Spleen (tissue), 11 donors: ENCODE results near the gene TTC9. TPM values are rescaled to one million over a fixed set of nuclear protein-coding genes. Genes with fewer than 3 reads are reported as not detected.

Experiments used
- DNase-seq: peaks from one replicate; pipeline ENCODE4 v3.0.0-alpha.2; 2020
- H3K27ac ChIP-seq, 8 donors: fragments of 200-600 bp; sonication (generic) in 7 of 8; 1 replicate in 4 of 8; 2 replicates in 4 of 8; pipeline versions ENCODE4 v1.5.0 to v1.8.0; 2016 to 2021; ENCODE audit warnings: inconsistent platforms in 4 of 8, mild to moderate bottlenecking in 4 of 8, moderate library complexity in 1 of 8
- H3K27me3 ChIP-seq, 7 donors: fragments of 200-600 bp; sonication (generic) in 6 of 7; replicated peaks in 1 of 7; 1 replicate in 4 of 7; 2 replicates in 3 of 7; pipeline versions ENCODE4 v1.5.0 to v1.8.0; 2016 to 2021; ENCODE audit warnings: inconsistent platforms in 3 of 7, mild to moderate bottlenecking in 1 of 7
- H3K36me3 ChIP-seq, 6 donors: fragments of 200-600 bp; sonication (generic) in 5 of 6; 1 replicate in 4 of 6; 2 replicates in 2 of 6; pipeline versions ENCODE4 v1.5.0 to v1.8.0; 2016 to 2021; ENCODE audit warnings: inconsistent platforms in 2 of 6
- H3K4me1 ChIP-seq, 6 donors: fragments of 200-600 bp; sonication (generic) in 5 of 6; 1 replicate in 3 of 6; 2 replicates in 3 of 6; pipeline versions ENCODE4 v1.5.0 to v1.8.0; 2016 to 2021; ENCODE audit warnings: inconsistent platforms in 3 of 6
- H3K4me3 ChIP-seq, 8 donors: fragments of 200-600 bp; sonication (generic) in 7 of 8; 1 replicate in 4 of 8; 2 replicates in 4 of 8; pipeline versions ENCODE4 v1.5.0 to v1.8.0; 2016 to 2021; ENCODE audit warnings: inconsistent platforms in 4 of 8, mild to moderate bottlenecking in 4 of 8, moderate library complexity in 2 of 8
- H3K9me3 ChIP-seq, 8 donors: fragments of 200-600 bp; sonication (generic) in 7 of 8; 1 replicate in 4 of 8; 2 replicates in 4 of 8; pipeline versions ENCODE4 v1.5.0 to v1.8.0; 2016 to 2021; ENCODE audit warnings: inconsistent platforms in 4 of 8
- CTCF ChIP-seq, 11 experiments: fragments of 200-600 bp in 7 of 11; fragments of 450-650 bp in 4 of 11; sonication (generic) in 4 of 11; IDR thresholded peaks in 8 of 11; conservative IDR thresholded peaks in 3 of 11; 1 replicate in 7 of 11; 2 replicates in 4 of 11; pipeline versions ENCODE4 v1.4.0 to v1.8.0; 2016 to 2021; ENCODE audit warnings: antibody characterized with exemption in 11 of 11, inconsistent platforms in 4 of 11, mild to moderate bottlenecking in 1 of 11
- POLR2A ChIP-seq, 3 donors: fragments of 450-650 bp; IDR thresholded peaks; one replicate each; pipeline ENCODE4 v1.5.1; 2017; ENCODE audit warnings: antibody characterized with exemption in 3 of 3, mild to moderate bottlenecking in 1 of 3
- POLR2AphosphoS5 ChIP-seq, 3 donors: sonication (generic); formaldehyde crosslinking; IDR thresholded peaks; one replicate each; pipeline ENCODE4 v1.5.1; 2017; ENCODE audit warnings: antibody characterized with exemption in 3 of 3
- WGBS, 5 donors: extraction: QIAGEN DNeasy Blood & Tissue Kit in 3 of 5; methylation state at CpG; one replicate each; pipeline versions ENCODE4 v1.1.5 to v1.1.7; 2013 to 2018; 5-methylcytosine and 5-hydroxymethylcytosine counted together
- intact Hi-C: fragments of 100-400 bp; cut with DNase I; formaldehyde crosslinking; loops from one replicate; pipeline ENCODE4 v1.15.0; 2023; ENCODE audit warnings: low total_unique reads
- polyA plus RNA-seq, 3 donors: library from polyadenylated mRNA; stranded (reverse); fragments of 200-250 nt; gene quantifications; one replicate each; pipeline ENCODE4 v1.2.1, GENCODE V29; 2013
- total RNA-seq, 7 donors: library from RNA; depleted of rRNA in 3 of 7; stranded (reverse); fragments of >200 nt in 3 of 7; fragmentation: NEBNext Ultra II Directional in 4 of 7; extraction: Animal tissue kit (Norgen Biotek cat#: 25700) in 4 of 7; gene quantifications; one replicate each; pipeline versions ENCODE4 v1.1.0 to v1.2.1, GENCODE V29; 2016 to 2021
- donor health status: healthy with polysubstance abuse.
- donor health status: DM: no; HTN: no; CAD: no; lungs with moderate emphysema.
- donor health status: DM: no; HTN: no; CAD: no.
- donor health status: Bipolar disorder and iron deficiency.
- donor health status: healthy.
- donor health status: DM: no; HTN: no; CAD: no.
- donor health status: DM: yes; HTN: yes; CAD: no.

Gene TTC9
- total and polyA plus RNA-seq, 10 donors, result 4.6 to 13.2 (median 8.6) TPM

DNA sequence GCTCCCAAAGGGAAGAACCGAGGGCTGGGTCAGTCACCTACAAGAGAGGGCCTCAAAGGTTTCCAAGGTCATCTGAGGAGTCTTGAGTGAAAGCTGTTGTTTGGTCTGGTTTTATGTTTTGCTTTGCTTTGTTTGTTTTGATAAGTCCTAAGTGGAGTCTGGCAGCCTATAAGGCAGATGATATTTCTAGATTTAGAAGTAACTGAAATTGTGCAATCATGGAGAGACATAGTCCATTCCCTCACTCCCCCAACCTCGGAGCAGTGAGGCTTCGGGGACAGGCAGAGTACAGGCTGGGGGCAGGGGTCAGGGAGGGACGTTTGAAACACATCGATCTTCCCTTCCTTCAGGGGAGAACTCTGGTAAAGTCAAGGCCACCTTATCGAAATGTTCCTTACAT is 42.3 kb downstream of the TTC9 start:
- H3K27ac ChIP-seq, result no peak overlapping the region
- no peaks in the 10 kb centered on the region for H3K27me3 ChIP-seq
- intact Hi-C loops, result no loop called here
- H3K4me3 ChIP-seq, result no peak overlapping the region
- peaks cover 0 to 8% (median 0%) of the 10 kb centered on the region in 6 donors for H3K4me1 ChIP-seq
- WGBS, 5 donors, result 64 to 84% (median 73%) methylated on average over 6 of the region's 6 CpGs
- no peaks in the 10 kb centered on the region for H3K36me3 ChIP-seq
- H3K9me3 ChIP-seq, result no peaks in the 10 kb centered on the region
- TF ChIP-seq CTCF (IDR thresholded peaks at IDR 0.05 in 8 of 11, conservative IDR thresholded peaks at IDR 0.05 in 3 of 11), result no peak
- no peak for TF ChIP-seq POLR2AphosphoS5 (IDR thresholded peaks at IDR 0.05)
- TF ChIP-seq POLR2A (IDR thresholded peaks at IDR 0.05), result no peak
- DNase-seq, result no peak

- TF ChIP-seq POLR2AphosphoS5 (IDR thresholded peaks at IDR 0.05) (no peak), POLR2A (IDR thresholded peaks at IDR 0.05) (no peak), CTCF (IDR thresholded peaks at IDR 0.05 in 8 of 11, conservative IDR thresholded peaks at IDR 0.05 in 3 of 11) (no peak)
- Histone ChIP-seq H3K27me3 (no peaks in the 10 kb centered on the region), H3K4me3 (no peak overlapping the region), H3K36me3 (no peaks in the 10 kb centered on the region), H3K9me3 (no peaks in the 10 kb centered on the region), H3K27ac (no peak overlapping the region), H3K4me1 (peaks cover 0 to 8% (median 0%) of the 10 kb centered on the region in 6 donors)
- DNase-seq, result no peak
- intact Hi-C loops, result no loop called here
- WGBS, 5 donors, result 76 to 86% (median 79%) methylated on average over 7 of the region's 7 CpGs
These were observed 43.9 kb downstream of the TTC9 start for GRCh38 chr14:70685474-70686197.

DNA sequence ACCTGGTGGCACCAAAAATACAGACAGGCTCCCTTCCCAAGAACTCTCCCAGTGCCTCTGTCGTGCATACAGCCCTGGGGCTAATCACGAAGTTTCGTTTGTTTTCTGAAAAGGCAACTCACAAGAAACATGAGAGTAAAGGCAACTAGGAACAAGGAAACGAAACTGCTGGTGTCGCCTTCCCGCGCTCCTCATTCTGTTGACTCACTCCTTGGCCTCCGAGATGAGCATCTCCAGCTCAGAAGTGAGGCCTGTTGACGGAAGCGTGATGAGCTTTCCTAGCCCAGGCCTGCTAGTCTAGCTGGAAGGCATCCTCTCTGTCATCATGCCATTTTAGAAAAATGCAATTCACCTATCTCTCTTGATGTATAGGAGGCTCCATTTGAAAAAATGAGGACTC is 50.5 kb downstream of the TTC9 start:
- TF ChIP-seq CTCF (IDR thresholded peaks at IDR 0.05 in 8 of 11, conservative IDR thresholded peaks at IDR 0.05 in 3 of 11) (no peak), POLR2A (IDR thresholded peaks at IDR 0.05) (no peak), POLR2AphosphoS5 (IDR thresholded peaks at IDR 0.05) (peak in 1 of 3 donors; percentile 25)
- H3K36me3 ChIP-seq, result no peaks in the 10 kb centered on the region
- no peaks in the 10 kb centered on the region for H3K4me1 ChIP-seq
- intact Hi-C loops, result no loop called here
- no peak for DNase-seq
- H3K9me3 ChIP-seq, result no peaks in the 10 kb centered on the region
- no peaks in the 10 kb centered on the region for H3K27me3 ChIP-seq
- peak overlapping the region in 3 of 8 donors; percentile 13 to 61 (median 44) for H3K27ac ChIP-seq
- WGBS, 5 donors, result 72 to 92% (median 89%) methylated on average over 10 of the region's 10 CpGs
- no peak overlapping the region for H3K4me3 ChIP-seq

GRCh38 chr14:70696026-70696425 is 54.3 kb downstream of the TTC9 start:
- H3K36me3 ChIP-seq, result no peaks in the 10 kb centered on the region

More at GRCh38 chr14:70696026-70696425, 54.3 kb downstream of the TTC9 start:
- no peak overlapping the region for H3K4me3 ChIP-seq
- H3K27ac ChIP-seq, result no peak overlapping the region
- intact Hi-C loops, result no loop called here
- WGBS, 5 donors, result 70 to 83% (median 76%) methylated on average over 2 of the region's 2 CpGs
- no peak for TF ChIP-seq POLR2A (IDR thresholded peaks at IDR 0.05)
- H3K4me1 ChIP-seq, result peaks cover 0 to 33% (median 5%) of the 10 kb centered on the region in 6 donors
- DNase-seq, result no peak
- no peaks in the 10 kb centered on the region for H3K9me3 ChIP-seq
- H3K27me3 ChIP-seq, result no peaks in the 10 kb centered on the region
